Superior temporal gyrus (tissue), 1 donor: ENCODE data around the gene CEP290.

Experiments used
- DNase-seq: peaks from one replicate; pipeline ENCODE4 v3.0.0-alpha.2; 2016; ENCODE audit errors: extremely low spot score

Gene CEP290, protein sequence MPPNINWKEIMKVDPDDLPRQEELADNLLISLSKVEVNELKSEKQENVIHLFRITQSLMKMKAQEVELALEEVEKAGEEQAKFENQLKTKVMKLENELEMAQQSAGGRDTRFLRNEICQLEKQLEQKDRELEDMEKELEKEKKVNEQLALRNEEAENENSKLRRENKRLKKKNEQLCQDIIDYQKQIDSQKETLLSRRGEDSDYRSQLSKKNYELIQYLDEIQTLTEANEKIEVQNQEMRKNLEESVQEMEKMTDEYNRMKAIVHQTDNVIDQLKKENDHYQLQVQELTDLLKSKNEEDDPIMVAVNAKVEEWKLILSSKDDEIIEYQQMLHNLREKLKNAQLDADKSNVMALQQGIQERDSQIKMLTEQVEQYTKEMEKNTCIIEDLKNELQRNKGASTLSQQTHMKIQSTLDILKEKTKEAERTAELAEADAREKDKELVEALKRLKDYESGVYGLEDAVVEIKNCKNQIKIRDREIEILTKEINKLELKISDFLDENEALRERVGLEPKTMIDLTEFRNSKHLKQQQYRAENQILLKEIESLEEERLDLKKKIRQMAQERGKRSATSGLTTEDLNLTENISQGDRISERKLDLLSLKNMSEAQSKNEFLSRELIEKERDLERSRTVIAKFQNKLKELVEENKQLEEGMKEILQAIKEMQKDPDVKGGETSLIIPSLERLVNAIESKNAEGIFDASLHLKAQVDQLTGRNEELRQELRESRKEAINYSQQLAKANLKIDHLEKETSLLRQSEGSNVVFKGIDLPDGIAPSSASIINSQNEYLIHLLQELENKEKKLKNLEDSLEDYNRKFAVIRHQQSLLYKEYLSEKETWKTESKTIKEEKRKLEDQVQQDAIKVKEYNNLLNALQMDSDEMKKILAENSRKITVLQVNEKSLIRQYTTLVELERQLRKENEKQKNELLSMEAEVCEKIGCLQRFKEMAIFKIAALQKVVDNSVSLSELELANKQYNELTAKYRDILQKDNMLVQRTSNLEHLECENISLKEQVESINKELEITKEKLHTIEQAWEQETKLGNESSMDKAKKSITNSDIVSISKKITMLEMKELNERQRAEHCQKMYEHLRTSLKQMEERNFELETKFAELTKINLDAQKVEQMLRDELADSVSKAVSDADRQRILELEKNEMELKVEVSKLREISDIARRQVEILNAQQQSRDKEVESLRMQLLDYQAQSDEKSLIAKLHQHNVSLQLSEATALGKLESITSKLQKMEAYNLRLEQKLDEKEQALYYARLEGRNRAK (N-terminal part only)

DNA sequence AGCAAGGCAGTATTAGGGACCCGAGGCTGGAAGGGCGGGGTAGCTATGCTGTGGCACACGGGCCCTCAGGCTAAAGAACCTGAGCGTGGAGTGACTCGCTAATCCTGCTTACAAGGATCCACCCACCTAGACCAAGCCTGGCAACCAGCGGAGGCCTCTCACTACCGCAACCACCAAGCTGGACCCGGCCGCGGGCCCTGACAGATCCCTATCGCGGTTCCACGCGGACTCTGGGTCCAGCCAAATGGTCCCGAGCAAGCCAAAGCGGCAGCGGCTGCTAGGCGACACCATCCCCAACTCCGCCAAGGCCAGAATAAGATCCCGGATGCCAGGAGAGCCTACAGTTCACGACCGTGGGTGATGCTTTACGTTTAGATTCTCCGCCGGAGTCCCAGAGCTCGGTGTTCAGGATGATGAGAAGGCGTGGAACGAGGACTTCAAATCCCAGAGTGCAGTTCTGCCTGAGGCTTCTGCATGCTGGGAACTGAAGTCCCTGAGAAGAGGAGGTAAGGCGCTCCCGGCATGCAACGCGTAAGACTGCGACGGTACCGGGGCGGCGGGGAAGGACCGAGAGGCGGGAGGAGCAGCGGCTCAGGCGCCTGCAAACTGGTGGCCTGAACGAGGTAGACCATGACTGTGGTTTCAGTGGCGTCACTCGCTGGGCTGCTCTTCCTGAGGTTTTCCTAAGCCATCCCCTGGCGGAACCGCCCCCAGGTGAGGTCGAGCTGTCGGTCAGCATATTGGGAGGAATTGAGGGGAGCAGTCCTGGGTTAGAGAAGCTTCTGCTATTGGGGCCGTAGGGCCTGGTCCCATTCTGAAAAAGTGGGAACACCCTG, at the start of gene CEP290, which contains the start of gene TMTC3:
Gene CEP290, minus strand, starts transcription at position 315 of the 836 bp plus-strand sequence. CDS start 781 bp downstream, outside the sequence.
Gene TMTC3, plus strand, starts transcription at position 534 of the 836 bp plus-strand sequence. CDS start 6,009 bp downstream, outside the sequence.
- peak; percentile 100 for DNase-seq

DNA sequence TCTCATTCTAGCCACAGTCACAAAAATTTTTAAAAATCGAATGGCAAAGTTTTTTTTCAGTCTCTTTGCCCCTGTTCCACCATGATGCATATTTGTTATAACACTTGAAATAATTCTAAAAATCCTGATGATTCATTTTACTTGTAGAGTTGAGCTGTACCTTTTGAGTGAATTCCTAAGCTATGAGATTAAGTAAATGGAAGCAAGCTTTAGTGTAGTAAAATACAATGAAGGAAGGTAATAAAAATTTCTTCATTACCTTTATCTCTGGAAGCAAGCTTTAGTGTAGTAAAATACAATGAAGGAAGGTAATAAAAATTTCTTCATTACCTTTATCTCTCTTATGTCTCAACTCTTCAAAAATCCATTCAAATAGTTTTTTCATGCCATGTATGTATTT, 46.3 kb upstream of the CEP290 start:
- DNase-seq: no peak

DNA sequence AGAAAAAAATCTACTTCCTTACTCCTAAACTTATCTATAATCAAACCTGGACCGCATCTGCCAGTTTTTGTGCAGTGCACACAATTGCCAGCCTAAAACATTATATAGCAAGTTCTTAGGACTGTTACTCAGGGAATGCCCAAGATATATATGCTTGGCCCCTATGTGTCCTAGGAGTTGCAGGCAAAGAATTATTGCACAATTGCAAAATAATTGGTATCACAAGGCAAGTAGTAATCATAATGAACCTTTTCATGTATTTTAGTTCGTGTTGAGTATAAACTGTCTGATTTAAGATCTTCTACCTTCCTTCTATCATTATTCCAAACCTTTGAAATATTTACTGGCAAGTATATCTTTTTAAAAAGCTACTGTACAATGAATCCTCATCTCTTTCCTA, 45.7 kb upstream of the CEP290 start:
- no peak for DNase-seq

DNA sequence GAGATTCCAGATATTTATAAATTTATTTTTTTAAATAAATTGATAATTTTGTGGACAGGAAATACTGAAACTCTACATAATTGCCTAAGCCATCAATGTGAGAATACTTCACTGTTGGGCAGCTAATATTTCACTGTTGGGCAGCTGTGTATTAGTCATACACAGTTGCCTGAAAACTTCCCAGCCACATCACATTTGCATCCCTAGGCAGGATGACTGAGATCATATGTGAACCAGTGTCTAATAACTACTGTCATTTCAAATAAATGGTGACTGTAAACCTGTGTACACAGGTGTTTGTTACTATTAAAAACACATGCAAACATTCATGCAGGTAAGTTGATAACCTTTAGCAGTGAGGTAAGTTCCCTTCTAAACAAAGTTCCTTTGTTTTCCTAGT, 44.1 kb upstream of the CEP290 start:
- no peak for DNase-seq

DNA sequence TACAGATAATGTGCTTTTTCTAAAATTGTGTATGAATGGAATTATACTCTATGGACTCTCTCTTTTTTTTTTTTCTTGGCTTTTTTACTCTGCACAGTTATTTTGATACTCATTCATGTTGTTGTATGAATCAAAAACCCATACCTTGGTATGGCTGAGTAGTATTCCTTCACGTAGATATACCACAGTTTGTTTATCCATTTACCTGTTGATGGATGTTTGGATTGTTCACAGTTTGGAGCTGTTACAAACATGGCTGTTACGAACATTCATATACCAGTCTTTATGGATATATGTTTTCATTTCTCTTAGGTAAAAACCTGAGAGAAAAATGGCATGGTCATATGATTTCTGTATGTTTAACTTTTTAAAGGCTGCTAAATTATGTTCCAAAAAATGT, 43.4 kb upstream of the CEP290 start:
- DNase-seq: no peak

DNA sequence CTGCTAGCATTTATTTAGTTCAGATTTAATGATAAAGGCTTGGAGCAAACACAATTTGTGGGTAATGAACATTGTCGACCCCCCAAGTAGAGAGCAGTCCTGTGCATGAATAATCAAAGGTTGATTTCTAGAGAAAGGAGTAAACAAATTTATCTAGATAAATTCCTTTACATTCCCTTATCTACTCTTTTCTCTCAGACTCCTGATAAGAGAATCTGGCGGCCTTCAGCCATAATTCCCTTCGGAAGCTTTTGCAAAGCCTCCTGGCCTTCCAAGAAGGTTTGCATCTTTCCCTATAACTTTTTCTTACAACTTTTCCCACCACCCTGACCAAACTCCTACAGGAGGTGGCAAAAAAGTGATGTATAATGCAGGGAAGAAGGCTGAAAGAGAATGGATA, 42.3 kb upstream of the CEP290 start:
- DNase-seq: no peak

DNA sequence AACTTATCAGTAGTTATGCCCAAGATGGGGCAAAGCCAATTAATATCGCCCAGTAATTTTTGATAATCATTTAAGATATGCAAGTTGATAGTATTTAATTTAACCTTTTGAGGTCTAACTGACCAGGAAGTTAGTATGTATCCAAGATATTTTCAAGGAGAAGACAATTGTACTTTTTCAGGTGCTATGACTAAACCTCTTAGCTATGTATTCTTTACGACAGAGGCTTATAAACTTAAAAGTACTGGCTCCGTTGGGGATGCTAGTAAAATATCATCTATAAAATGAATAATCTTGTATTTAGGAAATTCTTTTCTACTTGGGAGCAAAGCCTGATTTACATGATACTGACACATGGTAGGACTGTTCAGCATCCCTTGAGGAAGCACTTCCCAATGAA, 40.5 kb upstream of the CEP290 start:
- DNase-seq: no peak

DNA sequence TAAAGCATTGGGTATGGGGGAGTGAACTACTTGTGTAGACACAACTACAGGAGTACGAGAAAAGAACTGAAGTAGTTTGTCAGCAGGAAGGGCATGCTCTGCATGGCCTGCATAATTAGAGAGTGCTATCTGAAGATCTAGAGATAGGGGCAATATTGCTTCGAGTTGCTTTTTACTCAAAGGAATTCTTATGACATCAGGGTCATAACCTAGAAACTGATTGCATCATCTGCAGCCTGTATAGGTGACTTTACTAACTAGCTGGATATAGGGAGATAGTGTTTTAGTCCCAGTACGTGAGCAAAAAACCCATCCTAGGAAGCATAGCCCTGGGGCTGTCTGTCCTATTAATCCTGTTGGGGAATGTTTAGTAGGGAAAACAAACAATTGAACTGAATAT, 40.0 kb upstream of the CEP290 start:
- no peak for DNase-seq

DNA sequence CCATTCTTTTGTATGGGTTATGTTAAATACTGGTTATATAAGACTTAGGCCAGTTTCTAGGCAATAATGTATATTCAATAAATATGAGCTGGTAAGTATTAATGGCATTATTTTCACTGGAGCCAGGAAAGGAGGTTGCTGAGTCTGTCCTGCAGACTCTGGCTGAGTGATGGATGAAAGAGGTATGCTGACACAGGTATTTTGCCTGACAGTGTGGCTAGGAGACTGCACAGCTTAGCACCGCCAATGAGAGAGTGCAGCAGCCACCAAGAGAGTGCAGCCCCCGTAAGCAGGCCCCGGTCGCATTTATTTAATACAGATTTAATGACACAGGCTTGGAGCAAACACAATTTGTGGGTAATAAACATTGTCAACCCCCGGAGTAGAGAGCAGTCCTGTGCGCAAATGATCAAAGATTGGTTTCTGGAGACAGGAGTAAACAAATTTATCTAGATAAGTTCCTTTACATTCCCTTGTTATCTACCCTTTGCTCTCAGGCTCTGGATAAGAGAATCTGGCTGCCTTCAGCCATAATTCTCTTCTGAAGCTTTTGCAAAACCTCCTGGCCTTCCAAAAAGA, 37.6 kb upstream of the CEP290 start:
- no peak for DNase-seq

DNA sequence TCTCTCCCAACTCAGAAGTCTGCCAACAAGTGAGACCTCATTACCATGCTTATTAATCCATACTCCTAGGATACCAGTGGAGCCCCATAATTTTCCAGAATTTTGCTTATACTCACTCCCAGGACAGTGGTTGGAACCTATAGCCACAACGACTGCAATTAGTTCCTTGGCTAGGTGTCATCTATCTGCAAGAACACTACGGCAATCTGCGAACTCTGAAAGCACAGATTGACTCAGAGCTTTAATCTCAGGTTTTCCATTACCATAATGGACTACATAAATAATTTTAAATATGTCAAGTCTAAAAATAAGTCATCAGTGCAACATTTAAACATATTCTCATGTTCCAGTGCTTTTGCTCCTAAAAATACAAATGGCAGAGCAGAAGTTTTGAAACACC, 33.7 kb upstream of the CEP290 start:
- no peak for DNase-seq

DNA sequence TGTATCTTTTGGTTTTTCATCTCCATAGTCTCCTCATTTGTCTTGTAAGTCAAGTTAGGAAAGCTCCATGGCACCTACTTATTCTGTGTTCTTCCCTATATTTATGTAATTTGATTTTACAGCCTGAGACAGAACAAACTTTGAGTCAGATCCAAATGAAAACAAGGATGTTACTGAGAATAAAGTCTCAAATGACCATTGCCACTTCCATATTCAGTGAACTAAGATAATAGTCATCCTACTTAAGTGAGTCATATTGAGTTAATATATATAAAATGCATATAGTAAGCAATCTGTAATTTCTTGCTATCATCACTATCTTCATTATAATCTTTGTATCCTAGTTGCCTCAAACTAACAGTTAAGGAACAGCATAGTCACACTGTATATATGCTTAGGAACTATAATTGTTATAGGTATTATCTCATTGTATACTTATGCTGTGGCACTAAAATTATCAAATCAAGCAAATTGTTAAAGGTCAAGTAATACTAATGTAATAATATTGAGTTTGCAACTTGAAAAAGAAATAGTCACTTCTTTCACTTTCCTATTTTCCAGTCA, 31.0 kb upstream of the CEP290 start:
- no peak for DNase-seq

DNA sequence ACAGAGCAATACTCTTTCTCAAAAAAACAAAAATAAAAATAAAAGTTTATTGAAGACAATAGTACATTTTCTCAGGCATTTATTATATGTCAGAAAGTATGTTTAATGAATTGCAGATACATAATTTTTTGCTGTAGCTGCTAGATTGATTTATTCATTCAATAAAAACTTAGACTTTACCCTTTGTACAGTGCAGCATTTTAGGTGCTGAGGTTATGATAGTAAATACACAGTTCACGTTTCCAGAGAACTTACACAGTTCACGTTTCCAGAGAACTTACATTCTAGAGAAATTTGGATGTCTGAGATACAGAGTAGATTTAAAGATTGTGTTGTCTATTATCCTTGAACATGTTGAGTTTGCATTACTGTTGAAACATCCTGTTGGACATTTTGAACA, 25.5 kb upstream of the CEP290 start:
- DNase-seq: no peak

DNA sequence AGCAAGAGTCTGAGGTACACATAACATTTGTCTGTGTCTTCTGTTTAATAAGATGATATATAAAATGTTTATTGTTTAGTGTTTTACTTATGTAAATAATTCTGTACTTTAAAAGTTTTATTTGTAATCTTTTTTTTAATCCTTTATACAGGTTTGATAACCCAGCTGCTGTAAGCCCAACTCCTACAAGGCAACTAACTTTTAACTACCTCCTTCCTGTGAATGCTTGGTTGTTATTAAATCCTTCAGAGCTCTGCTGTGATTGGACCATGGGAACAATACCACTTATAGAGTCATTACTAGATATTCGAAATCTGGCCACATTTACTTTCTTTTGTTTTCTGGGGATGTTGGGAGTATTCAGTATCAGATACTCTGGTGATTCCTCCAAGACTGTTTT, 24.3 kb upstream of the CEP290 start:
- DNase-seq: no peak

DNA sequence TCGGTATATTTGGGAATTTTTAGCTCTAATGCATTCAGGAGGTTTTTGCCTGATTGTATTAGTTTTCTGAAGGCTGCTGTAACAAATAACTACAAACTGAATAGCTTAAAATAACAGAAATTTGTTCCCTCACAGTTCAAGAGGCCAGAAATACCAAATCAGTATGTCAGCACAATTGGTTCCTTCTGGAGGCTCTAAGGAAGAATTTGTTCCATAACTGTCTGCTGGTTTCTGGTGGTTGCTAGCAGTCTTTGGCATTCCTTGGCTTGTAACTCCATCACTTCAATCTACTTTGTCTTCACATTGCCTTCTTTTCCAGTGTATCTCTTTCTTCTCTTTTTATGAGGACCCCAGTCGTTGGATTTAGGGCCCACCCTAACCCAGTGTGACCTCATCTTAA, 21.5 kb upstream of the CEP290 start:
- no peak for DNase-seq

DNA sequence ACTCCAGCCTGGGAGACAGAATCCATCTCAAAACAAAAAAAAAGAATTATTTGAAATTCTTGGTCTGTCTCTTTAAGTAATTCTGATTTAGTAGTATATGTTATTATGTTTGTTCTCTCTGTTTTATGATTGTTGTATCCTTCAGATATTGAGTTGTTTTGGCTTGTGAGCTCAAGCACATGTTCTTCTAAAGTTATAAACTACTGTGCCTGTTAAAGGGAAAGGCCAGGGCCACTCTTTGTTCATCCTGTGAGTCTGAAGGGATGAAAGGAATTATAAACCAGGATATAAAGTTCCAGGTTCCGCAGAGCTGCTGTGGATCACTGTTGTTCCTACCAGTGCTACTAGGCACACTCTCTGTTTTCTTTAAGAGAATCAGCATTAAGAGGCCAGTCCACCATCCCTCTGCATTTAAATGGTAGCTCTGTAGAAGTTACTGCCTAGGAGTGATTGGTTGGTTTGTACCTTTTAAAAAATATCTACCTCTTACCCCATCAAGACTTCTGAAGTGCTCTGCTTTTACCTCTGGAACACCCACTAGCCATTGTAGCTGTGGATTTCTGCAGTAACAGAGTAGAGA, 14.3 kb upstream of the CEP290 start:
- no peak for DNase-seq

DNA sequence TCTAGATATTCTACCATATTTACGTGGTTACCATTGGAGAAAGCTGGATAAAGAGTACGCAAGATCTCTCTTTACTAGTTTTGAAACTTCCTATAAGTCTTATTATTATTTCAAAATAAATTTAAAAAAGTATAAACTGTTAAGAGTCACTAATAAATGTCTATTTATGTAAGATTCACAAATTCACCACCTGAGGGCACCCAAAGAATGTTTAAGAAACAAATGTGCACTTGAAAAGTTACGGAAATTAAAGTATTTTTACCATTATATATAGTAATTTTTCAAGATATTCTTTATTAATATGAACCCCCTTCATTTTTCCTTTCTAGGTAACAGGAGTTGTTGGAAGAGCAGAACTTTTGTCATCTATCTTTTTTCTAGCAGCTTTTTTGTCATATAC, 12.1 kb upstream of the CEP290 start:
- no peak for DNase-seq

DNA sequence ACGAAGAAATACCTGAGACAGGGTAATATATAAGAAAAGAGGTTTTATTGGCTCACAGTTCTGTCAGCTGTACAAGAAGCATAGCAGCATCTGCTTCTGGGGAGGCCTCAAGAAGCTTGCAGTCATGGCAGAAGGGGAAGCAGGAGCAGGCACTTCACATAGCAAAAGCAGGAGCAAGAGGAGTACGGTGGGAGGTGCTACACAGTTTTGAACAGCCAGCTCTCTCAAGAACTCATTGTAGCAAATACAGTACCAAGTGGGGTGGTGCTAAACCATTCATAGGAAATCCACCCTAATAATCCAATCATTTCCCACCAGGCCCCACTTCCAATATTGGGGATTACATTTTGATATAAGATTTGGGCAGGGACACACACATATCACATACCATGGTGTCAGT, 8.2 kb upstream of the CEP290 start:
- no peak for DNase-seq

DNA sequence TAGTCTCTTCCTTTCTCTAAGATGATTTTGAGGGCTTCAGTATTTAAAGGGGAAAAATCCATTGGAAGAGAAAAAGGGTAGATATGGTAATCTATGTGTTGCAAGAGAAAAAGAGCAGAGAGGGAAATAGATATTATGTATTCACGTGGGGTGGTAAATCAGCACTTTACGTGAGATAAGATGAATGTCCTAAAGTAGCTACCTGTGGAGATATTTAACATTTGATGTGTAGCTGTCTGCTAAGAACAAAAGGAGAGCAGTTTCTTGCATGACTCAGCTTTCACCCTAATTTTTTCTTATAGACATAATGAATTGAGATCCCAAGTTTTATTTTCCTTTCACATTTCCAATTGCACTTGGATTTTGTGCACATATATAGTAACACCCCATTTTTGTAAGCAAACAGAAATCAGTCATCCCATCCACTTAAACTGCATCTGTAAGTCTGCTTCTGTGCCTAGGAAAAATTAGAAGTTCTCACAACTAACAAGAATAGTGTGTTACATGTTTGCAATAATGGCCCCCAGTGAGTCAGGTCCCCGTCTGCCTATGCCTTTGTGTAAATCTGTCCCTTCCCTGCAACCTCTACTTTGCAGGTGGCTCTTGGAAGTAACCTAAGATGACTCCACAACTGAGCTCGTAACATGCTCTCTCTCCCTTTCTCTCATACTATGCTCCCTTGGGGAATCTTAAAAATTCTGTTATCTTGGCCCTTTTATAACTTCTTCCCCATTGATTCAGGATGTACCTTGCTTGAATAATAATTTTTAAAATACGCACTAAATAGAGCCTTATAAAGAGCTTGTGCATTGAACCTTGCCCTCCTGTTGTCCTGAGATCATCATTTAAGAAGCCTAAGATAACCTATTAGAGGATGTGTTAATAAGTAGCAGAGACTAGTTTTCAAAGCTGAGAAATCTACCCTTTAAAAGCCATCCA, 3.9 kb upstream of the CEP290 start:
- no peak for DNase-seq
